Type B pancreatic cell (in vitro differentiated cells): Measurements from ENCODE around the gene INSC. TPM values are rescaled to one million over a fixed set of nuclear protein-coding genes. Genes with fewer than 3 reads are reported as not detected.

Source experiments
- DNase-seq: peaks from one replicate; pipeline ENCODE4 v3.0.0; 2021; ENCODE audit warnings: mixed read lengths; ENCODE audit not compliant: unreplicated experiment; ENCODE audit errors: extremely low spot score
- H3K27ac Mint-ChIP-seq: 2 replicates; pipeline ENCODE4 v1.8.0; 2021; ENCODE audit warnings: mild to moderate bottlenecking, mixed read lengths
- H3K27me3 Mint-ChIP-seq: 2 replicates; pipeline ENCODE4 v1.8.0; 2021; ENCODE audit warnings: mixed read lengths
- H3K36me3 Mint-ChIP-seq: 2 replicates; pipeline ENCODE4 v1.8.0; 2021; ENCODE audit warnings: mixed read lengths
- H3K4me1 Mint-ChIP-seq: one replicate; pipeline ENCODE4 v1.8.0; 2021; ENCODE audit warnings: mixed read lengths; ENCODE audit not compliant: unreplicated experiment
- H3K4me3 Mint-ChIP-seq: 2 replicates; pipeline ENCODE4 v1.8.0; 2021; ENCODE audit warnings: mild to moderate bottlenecking, mixed read lengths
- H3K9me3 Mint-ChIP-seq: 2 replicates; pipeline ENCODE4 v1.8.0; 2021; ENCODE audit warnings: mixed read lengths
- total RNA-seq: library from RNA; stranded (reverse); gene quantifications from 2 replicates; pipeline ENCODE4 v1.2.1, GENCODE V29; 2021; ENCODE audit warnings: low replicate concordance
- TF ChIP-seq, protein P1 (sequence below): fragments of 200-600 bp; sonication (generic); conservative IDR thresholded peaks from 2 replicates; pipeline ENCODE4 v1.5.0; 2021; ENCODE audit warnings: antibody characterized with exemption, mild to moderate bottlenecking

The INSC gene
- total RNA-seq, 1 donor from 2014 or later, result 1.2 TPM

DNA sequence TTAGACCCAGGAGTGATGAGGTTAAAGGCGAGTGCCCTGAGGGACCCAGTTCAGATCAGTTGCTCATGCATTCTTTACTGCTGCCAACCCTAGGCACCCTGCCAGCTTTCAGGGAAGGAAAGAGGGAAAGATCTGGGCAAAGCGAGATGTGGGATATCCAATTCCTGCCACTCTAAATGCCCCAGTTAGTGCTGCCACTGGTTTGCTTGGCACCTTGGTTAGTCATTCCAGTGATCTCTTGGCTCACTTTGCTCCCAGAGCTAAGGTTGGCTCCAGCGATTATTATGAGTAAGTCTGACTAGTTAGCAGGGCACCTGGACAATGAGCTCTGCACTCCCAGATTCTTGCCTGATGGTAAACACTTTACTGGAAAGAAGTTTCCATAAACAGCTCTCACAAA, 85.0 kb downstream of the INSC start:
- H3K27ac Mint-ChIP-seq, result no peak overlapping the region
- no peaks in the 10 kb centered on the region for H3K9me3 Mint-ChIP-seq
- DNase-seq, result no peak
- no peaks in the 10 kb centered on the region for H3K4me1 Mint-ChIP-seq
- peaks cover 18% of the 10 kb centered on the region for H3K27me3 Mint-ChIP-seq
- H3K36me3 Mint-ChIP-seq, result no peaks in the 10 kb centered on the region
- no peak overlapping the region for H3K4me3 Mint-ChIP-seq
- TF ChIP-seq, protein P1, sequence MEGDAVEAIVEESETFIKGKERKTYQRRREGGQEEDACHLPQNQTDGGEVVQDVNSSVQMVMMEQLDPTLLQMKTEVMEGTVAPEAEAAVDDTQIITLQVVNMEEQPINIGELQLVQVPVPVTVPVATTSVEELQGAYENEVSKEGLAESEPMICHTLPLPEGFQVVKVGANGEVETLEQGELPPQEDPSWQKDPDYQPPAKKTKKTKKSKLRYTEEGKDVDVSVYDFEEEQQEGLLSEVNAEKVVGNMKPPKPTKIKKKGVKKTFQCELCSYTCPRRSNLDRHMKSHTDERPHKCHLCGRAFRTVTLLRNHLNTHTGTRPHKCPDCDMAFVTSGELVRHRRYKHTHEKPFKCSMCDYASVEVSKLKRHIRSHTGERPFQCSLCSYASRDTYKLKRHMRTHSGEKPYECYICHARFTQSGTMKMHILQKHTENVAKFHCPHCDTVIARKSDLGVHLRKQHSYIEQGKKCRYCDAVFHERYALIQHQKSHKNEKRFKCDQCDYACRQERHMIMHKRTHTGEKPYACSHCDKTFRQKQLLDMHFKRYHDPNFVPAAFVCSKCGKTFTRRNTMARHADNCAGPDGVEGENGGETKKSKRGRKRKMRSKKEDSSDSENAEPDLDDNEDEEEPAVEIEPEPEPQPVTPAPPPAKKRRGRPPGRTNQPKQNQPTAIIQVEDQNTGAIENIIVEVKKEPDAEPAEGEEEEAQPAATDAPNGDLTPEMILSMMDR, result no peak

DNA sequence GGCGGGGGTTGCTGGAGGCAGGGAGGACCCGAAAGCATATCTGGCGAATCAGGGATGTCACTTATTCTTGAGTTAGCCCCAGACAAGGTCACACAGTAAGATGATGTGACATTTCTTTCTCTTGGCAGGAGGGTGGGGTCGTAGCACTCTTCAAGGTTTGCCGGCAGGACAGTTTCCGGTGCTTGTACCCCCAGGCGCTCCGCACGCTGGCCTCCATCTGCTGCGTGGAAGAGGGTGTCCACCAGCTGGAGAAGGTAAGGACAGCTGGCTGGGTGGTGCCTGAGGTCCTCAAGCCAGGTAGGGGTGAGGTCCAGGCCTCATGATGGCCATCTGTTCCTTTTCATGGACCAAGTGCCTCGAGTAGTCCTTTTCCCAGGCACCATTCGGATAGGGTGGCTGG, 86.0 kb downstream of the INSC start:
- Mint-ChIP-seq H3K9me3 (no peaks in the 10 kb centered on the region), H3K27me3 (peaks cover 18% of the 10 kb centered on the region), H3K4me3 (no peak overlapping the region), H3K36me3 (no peaks in the 10 kb centered on the region), H3K27ac (no peak overlapping the region), H3K4me1 (no peaks in the 10 kb centered on the region)
- TF ChIP-seq, protein P1, result no peak
- DNase-seq, result no peak

DNA sequence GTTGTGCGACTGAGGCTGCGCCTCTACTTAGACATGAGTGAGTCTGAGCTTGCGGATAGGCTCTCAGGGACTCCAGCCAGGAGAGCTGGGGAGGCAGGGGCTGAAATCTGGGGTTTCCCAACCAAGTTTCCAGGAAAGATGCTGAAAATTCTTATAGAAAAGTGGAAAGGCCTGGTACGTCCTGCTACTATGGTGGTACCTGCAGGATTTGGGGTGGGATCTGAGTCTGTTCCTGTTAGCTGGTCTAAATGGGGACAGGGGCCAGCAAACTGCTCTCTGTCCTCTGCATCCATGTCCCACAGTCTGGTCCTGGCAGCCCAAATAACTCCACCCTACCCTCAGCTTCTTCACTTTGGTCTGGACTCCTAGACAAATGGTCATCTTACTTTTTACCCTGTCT, 86.9 kb downstream of the INSC start:
- DNase-seq, result no peak
- H3K4me1 Mint-ChIP-seq, result no peaks in the 10 kb centered on the region
- no peaks in the 10 kb centered on the region for H3K9me3 Mint-ChIP-seq
- no peak overlapping the region for H3K4me3 Mint-ChIP-seq
- H3K27me3 Mint-ChIP-seq, result peaks cover 18% of the 10 kb centered on the region
- no peak overlapping the region for H3K27ac Mint-ChIP-seq
- TF ChIP-seq, protein P1, result no peak
- no peaks in the 10 kb centered on the region for H3K36me3 Mint-ChIP-seq

DNA sequence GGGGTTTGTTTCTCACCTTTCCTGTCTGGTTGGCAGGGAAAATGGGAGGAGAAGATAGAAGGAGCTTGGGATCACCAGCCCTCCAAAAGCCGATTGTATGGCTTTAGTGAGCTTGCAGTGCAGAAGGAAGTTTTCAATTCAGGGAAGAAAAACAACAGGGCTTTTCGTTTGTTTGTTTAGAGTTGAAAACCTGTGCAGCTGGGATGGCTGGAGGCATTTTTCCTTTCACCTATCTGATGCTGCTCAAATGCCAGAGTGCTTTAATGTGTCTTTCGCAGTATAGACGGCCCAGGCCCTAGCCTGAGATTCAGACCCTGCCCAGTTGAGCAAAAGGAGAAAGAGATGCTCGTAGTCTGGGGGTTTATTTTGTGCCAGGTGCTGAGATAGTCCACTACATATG, 87.9 kb downstream of the INSC start:
- no peak for DNase-seq
- Mint-ChIP-seq H3K27ac (no peak overlapping the region), H3K4me3 (no peak overlapping the region), H3K9me3 (no peaks in the 10 kb centered on the region), H3K4me1 (no peaks in the 10 kb centered on the region), H3K27me3 (peaks cover 15% of the 10 kb centered on the region), H3K36me3 (no peaks in the 10 kb centered on the region)
- TF ChIP-seq, protein P1, result no peak

DNA sequence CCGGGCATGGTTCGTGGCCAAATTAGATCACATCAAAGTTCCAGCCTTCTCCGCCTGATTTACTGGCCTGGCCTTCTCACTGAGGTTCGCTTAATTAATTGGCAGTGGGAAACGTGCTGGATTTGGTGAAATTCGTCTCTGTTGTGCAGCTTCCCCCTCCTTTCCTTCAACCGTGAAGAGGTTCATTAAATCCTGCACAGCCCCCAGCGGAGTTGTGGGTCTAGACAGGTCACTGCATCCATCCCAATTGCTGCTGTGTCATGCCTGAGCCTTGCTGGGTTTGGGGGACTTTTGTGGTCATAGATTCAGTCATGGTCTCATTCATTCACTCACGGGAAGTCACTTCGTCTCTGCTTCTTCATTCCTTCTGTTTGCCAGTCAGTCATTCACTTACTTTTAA, 90.0 kb downstream of the INSC start:
- no peak for DNase-seq
- no peaks in the 10 kb centered on the region for H3K4me1 Mint-ChIP-seq
- H3K9me3 Mint-ChIP-seq, result no peaks in the 10 kb centered on the region
- H3K36me3 Mint-ChIP-seq, result no peaks in the 10 kb centered on the region
- TF ChIP-seq, protein P1, result no peak
- no peak overlapping the region for H3K27ac Mint-ChIP-seq
- no peak overlapping the region for H3K4me3 Mint-ChIP-seq
- peaks cover 14% of the 10 kb centered on the region for H3K27me3 Mint-ChIP-seq

DNA sequence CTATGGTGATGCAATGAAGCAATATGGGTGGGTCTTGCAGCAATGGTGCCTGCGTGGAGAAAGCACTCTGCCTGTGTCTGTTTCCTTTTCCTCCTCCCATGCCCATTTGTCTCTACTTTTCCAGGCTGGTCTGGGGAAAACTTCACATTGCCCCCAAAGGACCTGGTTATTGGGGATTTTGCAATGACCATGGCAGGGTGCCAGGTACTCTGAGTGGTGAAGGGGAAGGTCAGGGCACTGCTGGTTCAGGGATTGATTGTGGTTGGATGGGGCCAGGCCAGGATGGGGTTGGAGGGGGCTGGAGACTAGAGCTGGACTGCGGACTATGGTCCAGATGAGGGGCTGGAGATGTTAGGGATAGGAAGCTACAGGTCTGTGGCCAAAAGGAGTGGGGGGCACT, 92.1 kb downstream of the INSC start:
- peaks cover 20% of the 10 kb centered on the region for H3K27me3 Mint-ChIP-seq
- H3K27ac Mint-ChIP-seq, result no peak overlapping the region
- H3K4me3 Mint-ChIP-seq, result no peak overlapping the region
- H3K9me3 Mint-ChIP-seq, result no peaks in the 10 kb centered on the region
- H3K36me3 Mint-ChIP-seq, result no peaks in the 10 kb centered on the region
- H3K4me1 Mint-ChIP-seq, result no peaks in the 10 kb centered on the region
- no peak for DNase-seq
- TF ChIP-seq, protein P1, result no peak
